Measurements from ENCODE around the gene TSNAXIP1.

GRCh38 chr16:67758006-67758405 is 48.7 kb upstream of the TSNAXIP1 start:
- TF ChIP-seq, protein P1, sequence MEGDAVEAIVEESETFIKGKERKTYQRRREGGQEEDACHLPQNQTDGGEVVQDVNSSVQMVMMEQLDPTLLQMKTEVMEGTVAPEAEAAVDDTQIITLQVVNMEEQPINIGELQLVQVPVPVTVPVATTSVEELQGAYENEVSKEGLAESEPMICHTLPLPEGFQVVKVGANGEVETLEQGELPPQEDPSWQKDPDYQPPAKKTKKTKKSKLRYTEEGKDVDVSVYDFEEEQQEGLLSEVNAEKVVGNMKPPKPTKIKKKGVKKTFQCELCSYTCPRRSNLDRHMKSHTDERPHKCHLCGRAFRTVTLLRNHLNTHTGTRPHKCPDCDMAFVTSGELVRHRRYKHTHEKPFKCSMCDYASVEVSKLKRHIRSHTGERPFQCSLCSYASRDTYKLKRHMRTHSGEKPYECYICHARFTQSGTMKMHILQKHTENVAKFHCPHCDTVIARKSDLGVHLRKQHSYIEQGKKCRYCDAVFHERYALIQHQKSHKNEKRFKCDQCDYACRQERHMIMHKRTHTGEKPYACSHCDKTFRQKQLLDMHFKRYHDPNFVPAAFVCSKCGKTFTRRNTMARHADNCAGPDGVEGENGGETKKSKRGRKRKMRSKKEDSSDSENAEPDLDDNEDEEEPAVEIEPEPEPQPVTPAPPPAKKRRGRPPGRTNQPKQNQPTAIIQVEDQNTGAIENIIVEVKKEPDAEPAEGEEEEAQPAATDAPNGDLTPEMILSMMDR (IDR thresholded peaks at IDR 0.05): no peak
- no peak for TF ChIP-seq EZH2 (IDR thresholded peaks at IDR 0.05; ENCODE audit: borderline replicate concordance, insufficient read depth, low read depth, low read length, poor library complexity, severe bottlenecking)

All from B cell (primary cell).